Measurements from ENCODE around the gene STRC.
"Not testable (repeated sequence)": the region's sequence is repeated elsewhere in the genome, so short reads cannot be mapped to it uniquely, and the experiment has no call there.

The STRC gene

DNA sequence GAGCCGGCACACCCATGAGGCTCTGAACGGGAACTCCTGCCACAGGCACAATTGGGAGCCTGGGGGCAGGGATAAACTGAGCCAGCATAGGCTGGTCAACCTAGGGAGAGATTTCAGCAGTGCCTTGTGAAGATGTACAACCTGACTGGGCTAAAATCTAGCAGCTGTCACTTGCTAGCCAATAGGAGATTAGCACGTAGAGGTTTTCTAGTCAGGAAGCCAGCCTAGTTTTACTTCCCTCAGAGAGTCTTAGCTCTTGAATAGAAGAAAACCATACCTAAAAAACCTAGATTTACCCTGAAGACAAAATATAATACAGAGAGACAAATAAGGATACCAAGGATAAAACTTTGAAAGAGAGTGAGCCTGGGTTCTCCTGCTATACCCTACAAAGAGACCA, 55.8 kb downstream of the STRC start:
- DNase-seq = not testable (repeated sequence)

DNA sequence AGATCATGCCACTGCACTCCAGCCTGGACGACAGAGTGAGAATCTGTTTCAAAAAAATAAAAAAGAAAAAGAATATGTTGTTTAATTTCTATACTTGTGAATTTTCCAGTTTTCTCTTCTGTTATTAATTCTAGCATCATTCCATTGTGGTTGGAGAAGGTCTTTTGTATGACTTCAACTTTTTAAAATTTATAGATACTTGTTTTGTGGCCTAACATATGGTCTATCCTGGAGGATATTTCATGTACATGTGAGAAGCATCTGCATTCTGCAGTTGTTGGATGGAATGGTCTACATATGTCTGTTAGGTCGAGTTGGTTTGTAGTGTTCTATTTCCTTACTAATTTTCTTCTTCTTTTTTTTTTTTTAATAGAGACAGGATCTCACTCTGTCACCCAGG, 65.6 kb downstream of the STRC start:
- DNase-seq = no peak

DNA sequence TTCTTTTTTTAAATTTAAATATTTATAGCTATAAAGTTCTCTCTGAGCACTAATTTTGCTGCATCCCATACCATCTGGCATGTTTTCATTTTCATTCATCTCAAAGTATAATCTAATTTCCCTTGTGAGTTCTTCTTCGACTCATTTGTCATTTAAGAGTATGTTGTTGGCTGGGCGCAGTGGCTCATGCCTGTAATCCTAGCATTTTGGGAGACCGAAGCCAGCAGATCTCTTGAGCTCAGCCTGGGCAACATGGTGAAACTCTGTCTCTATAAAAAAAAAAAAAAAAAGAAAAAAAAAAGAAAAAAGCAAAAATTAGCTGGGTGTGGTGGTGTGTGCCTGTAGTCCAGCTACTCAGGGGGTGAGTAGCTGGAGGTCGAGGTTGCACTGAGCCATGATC, 66.3 kb downstream of the STRC start:
- DNase-seq = no peak

DNA sequence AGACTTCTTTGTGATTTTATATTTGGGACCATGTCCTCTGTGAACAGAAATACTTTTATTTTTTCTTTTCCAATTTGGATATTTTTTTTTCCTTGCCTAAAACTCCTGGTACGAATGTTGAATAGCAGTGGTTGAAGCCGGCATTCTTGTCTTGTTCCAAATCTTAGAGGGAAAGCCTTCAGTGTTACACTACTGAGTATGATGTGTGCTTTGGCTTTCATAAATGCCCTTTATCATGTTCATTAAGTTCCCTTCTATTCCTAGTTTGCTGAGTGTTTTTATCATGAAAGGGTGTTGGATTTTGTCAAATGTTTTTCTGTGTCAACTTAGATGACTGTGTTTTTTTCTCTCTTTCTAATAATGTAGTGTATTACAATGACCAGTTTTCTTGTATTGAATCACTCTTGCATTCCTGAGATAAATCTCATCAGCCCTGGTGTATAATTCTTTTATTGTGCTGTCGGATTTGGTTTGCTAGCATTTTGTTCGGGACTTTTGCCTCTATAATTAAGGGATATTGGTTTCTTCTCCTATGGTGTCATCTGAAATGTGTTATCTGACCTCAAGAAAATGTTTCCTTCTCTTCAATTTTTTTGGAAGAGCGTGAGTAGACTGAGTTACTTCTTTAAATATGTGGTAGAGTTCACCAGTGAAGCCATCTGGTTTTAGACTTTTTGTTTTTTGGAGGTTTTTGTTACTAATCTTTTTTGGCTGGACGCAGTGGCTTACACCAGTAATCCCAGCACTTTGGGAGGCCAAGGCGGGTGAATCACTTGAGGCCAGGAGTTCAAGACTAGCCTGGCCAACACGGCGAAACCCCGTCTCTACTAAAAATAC, 67.9 kb downstream of the STRC start:
- no peak for DNase-seq
